Natural killer cell (primary cell): ENCODE measurements around the gene CCDC90B. TPM values are rescaled to one million over a fixed set of nuclear protein-coding genes. Genes with fewer than 3 reads are reported as not detected.

Experiments used
- ATAC-seq, 3 donors: fragments of 150-1000 bp in 2 of 3; fragments of 200-7000 bp in 1 of 3; cut with Tn5 transposase; 1 replicate in 1 of 3; 2 replicates in 2 of 3; pipeline ENCODE4 v1.10.0; 2021; ENCODE audit warnings: mild to moderate bottlenecking in 2 of 3, moderate library complexity in 2 of 3
- DNase-seq, 2 donors: peaks; one replicate each; pipeline versions ENCODE4 v3.0.0 to v3.0.0-alpha.2; 2013 to 2021; ENCODE audit warnings: mixed read lengths in 1 of 2
- H3K27ac ChIP-seq: one replicate; pipeline ENCODE4 v1.5.1; 2013; ENCODE audit warnings: mild to moderate bottlenecking, low read length
- H3K27me3 ChIP-seq: one replicate; pipeline ENCODE4 v1.6.1; 2013; ENCODE audit warnings: low read length; ENCODE audit not compliant: control insufficient read depth, insufficient read depth
- H3K36me3 ChIP-seq: one replicate; pipeline ENCODE4 v1.6.1; 2013; ENCODE audit warnings: low read length; ENCODE audit not compliant: control insufficient read depth, insufficient read depth
- H3K4me1 ChIP-seq: one replicate; pipeline ENCODE4 v1.6.1; 2013; ENCODE audit warnings: low read length; ENCODE audit not compliant: control insufficient read depth, insufficient read depth
- H3K4me3 ChIP-seq: one replicate; pipeline ENCODE4 v1.5.1; 2013; ENCODE audit warnings: low read length
- H3K9me3 ChIP-seq: one replicate; pipeline ENCODE4 v1.6.1; 2013; ENCODE audit warnings: low read length; ENCODE audit not compliant: control insufficient read depth, insufficient read depth
- H3K27ac Mint-ChIP-seq, 2 donors: one replicate each; pipeline ENCODE4 v1.8.0; 2022; ENCODE audit warnings: mild to moderate bottlenecking in 2 of 2, mixed read lengths in 2 of 2, moderate library complexity in 1 of 2
- H3K27me3 Mint-ChIP-seq, 2 donors: one replicate each; pipeline ENCODE4 v1.8.0; 2022; ENCODE audit warnings: low read depth in 2 of 2, mixed read lengths in 2 of 2
- H3K36me3 Mint-ChIP-seq: one replicate; pipeline ENCODE4 v1.8.0; 2022; ENCODE audit warnings: mixed read lengths
- H3K4me1 Mint-ChIP-seq, 2 donors: one replicate each; pipeline ENCODE4 v1.8.0; 2022; ENCODE audit warnings: mixed read lengths in 2 of 2
- H3K4me3 Mint-ChIP-seq: one replicate; pipeline ENCODE4 v1.8.0; 2022; ENCODE audit warnings: mild to moderate bottlenecking, moderate library complexity, mixed read lengths
- H3K9me3 Mint-ChIP-seq, 2 donors: one replicate each; pipeline ENCODE4 v1.8.0; 2022; ENCODE audit warnings: mixed read lengths in 2 of 2
- CTCF ChIP-seq: fragments of 200-600 bp; IDR thresholded peaks from one replicate; pipeline ENCODE4 v1.8.0; 2022; ENCODE audit warnings: antibody characterized with exemption
- WGBS: methylation state at CpG from one replicate; pipeline ENCODE4 v1.1.7; 2013; ENCODE audit warnings: missing lambda C conversion rate; ENCODE audit not compliant: insufficient coverage; 5-methylcytosine and 5-hydroxymethylcytosine counted together
- intact Hi-C: fragments of 100-400 bp; cut with micrococcal nuclease; formaldehyde crosslinking; loops from one replicate; pipeline ENCODE4 v1.14.2; 2022
- total RNA-seq, 4 donors: library from RNA; stranded (reverse); fragments of 120-200 nt in 1 of 4; gene quantifications; one replicate each; pipeline versions ENCODE4 v1.2.3 to v1.2.4, GENCODE V29; 2013 to 2022

The CCDC90B gene
- total RNA-seq, 3 donors from 2014 or later (not counting 1 experiment from before 2014, with no cell fraction given), result 27.3 to 30.2 (median 29.5) TPM

- no peaks in the 10 kb centered on the region for H3K36me3 Mint-ChIP-seq
- Histone ChIP-seq H3K36me3 (no peaks in the 10 kb centered on the region), H3K27me3 (no peaks in the 10 kb centered on the region), H3K27ac (no peak overlapping the region), H3K9me3 (no peaks in the 10 kb centered on the region), H3K4me1 (no peaks in the 10 kb centered on the region), H3K4me3 (no peak overlapping the region)
- ATAC-seq, result no peak
- no peak overlapping the region for H3K27ac Mint-ChIP-seq
- TF ChIP-seq CTCF, result no peak
- H3K4me1 Mint-ChIP-seq, result no peaks in the 10 kb centered on the region
- no peaks in the 10 kb centered on the region for H3K9me3 Mint-ChIP-seq
- DNase-seq, result no peak
- WGBS, result 77% methylated on average over 2 of the region's 3 CpGs
- peaks cover 0 to 2% of the 10 kb centered on the region in 2 donors for H3K27me3 Mint-ChIP-seq
- H3K4me3 Mint-ChIP-seq, result no peak overlapping the region
- intact Hi-C loops, result no loop called here
Measured at GRCh38 chr11:83238111-83238510, 48.1 kb downstream of the CCDC90B start.

GRCh38 chr11:83235825-83236224 lies 50.3 kb downstream of the CCDC90B start:
- H3K36me3 ChIP-seq, result no peaks in the 10 kb centered on the region
- H3K9me3 Mint-ChIP-seq, result no peaks in the 10 kb centered on the region
- intact Hi-C loops, result no loop called here
- H3K9me3 ChIP-seq, result no peaks in the 10 kb centered on the region
- H3K27ac ChIP-seq, result no peak overlapping the region
- H3K36me3 Mint-ChIP-seq, result no peaks in the 10 kb centered on the region
- no peak overlapping the region for H3K4me3 Mint-ChIP-seq
- H3K4me1 ChIP-seq, result no peaks in the 10 kb centered on the region
- DNase-seq (no peak), ATAC-seq (no peak)
- WGBS, result no CpG with 5 or more reads among the region's 1 CpG
- no peak overlapping the region for H3K27ac Mint-ChIP-seq
- H3K4me3 ChIP-seq, result no peak overlapping the region
- H3K4me1 Mint-ChIP-seq, result no peaks in the 10 kb centered on the region
- no peak for TF ChIP-seq CTCF
- peaks cover 0 to 2% of the 10 kb centered on the region in 2 donors for H3K27me3 Mint-ChIP-seq
- H3K27me3 ChIP-seq, result no peaks in the 10 kb centered on the region

- TF ChIP-seq CTCF, result no peak
- Mint-ChIP-seq H3K27ac (no peak overlapping the region), H3K27me3 (no peaks in the 10 kb centered on the region), H3K4me1 (no peaks in the 10 kb centered on the region), H3K4me3 (no peak overlapping the region), H3K36me3 (no peaks in the 10 kb centered on the region), H3K9me3 (no peaks in the 10 kb centered on the region)
- DNase-seq (no peak), ATAC-seq (no peak)
- WGBS, result 94% methylated on average over 2 of the region's 2 CpGs
- H3K27me3 ChIP-seq, result no peaks in the 10 kb centered on the region
- no peak overlapping the region for H3K27ac ChIP-seq
- intact Hi-C loops, result no loop called here
- no peak overlapping the region for H3K4me3 ChIP-seq
- no peaks in the 10 kb centered on the region for H3K36me3 ChIP-seq
- H3K4me1 ChIP-seq, result no peaks in the 10 kb centered on the region
- no peaks in the 10 kb centered on the region for H3K9me3 ChIP-seq
Measured at GRCh38 chr11:83223457-83223856, 62.7 kb downstream of the CCDC90B start.

- H3K27me3 ChIP-seq, result no peaks in the 10 kb centered on the region
- ATAC-seq (no peak), DNase-seq (no peak)
- Mint-ChIP-seq H3K27ac (no peak overlapping the region), H3K4me1 (no peaks in the 10 kb centered on the region), H3K27me3 (no peaks in the 10 kb centered on the region), H3K36me3 (no peaks in the 10 kb centered on the region), H3K4me3 (no peak overlapping the region), H3K9me3 (no peaks in the 10 kb centered on the region)
- no peak overlapping the region for H3K27ac ChIP-seq
- no peak overlapping the region for H3K4me3 ChIP-seq
- no peaks in the 10 kb centered on the region for H3K36me3 ChIP-seq
- H3K4me1 ChIP-seq, result no peaks in the 10 kb centered on the region
- H3K9me3 ChIP-seq, result no peaks in the 10 kb centered on the region
- TF ChIP-seq CTCF, result no peak
- intact Hi-C loops, result no loop called here
- WGBS, result 94% methylated on average over 1 of the region's 1 CpG
Measured at GRCh38 chr11:83222499-83222898, 63.7 kb downstream of the CCDC90B start.
